GM21717 (cell line): ENCODE results near the gene IGFL2.
"Not testable (repeated sequence)": the region's sequence is repeated elsewhere in the genome, so short reads cannot be mapped to it uniquely, and the experiment has no call there.

Source experiments
- ATAC-seq: cut with Tn5 transposase; IDR thresholded peaks from one replicate; pipeline ENCODE4 v1.9.1; 2021; ENCODE audit warnings: mild to moderate bottlenecking, moderate library complexity; ENCODE audit not compliant: unreplicated experiment

Gene IGFL2

DNA sequence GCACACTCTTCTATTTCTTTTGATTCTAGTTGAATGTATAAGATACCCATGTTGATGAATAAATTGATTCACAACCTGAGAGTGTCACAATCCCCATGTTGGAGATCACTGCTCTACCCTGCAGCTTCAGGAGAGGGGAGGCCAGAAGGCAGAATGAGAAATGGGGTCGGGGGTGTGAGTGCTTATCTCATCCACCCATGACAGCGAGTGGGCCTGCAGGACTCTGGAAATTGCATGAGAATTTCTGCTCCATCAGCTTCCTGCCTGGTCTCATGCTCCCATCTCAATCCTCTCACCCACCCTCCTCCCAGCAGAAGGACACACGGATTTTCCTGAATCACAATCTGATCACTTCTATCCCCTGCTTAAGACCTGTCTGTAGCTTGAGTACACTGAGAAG is 58.6 kb downstream of the IGFL2 start:
- ATAC-seq = no peak

DNA sequence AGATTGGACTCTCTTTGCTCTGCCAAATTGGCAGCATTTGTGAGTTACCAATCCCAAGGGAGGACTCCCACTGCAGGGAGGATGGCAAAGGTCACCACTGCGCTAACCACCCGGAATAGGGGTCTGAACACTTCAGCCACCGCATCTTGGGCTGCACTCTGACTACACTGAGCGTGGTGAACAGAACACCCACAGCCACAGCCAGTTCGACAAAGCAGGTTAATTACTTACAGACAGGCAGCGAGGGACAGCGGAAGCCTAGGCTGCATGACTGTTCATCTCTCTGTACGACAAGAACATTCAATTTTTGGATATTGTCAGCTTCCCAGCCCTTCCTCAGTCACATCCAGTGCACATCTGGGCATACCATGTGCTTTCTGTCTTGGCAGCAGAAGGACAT is 59.8 kb downstream of the IGFL2 start:
- not testable (repeated sequence) for ATAC-seq

- ATAC-seq = no peak
Measured at GRCh38 chr19:46209051-46209450, 61.0 kb downstream of the IGFL2 start.

- ATAC-seq = no peak
Measured at GRCh38 chr19:46209472-46209871, 61.4 kb downstream of the IGFL2 start.

DNA sequence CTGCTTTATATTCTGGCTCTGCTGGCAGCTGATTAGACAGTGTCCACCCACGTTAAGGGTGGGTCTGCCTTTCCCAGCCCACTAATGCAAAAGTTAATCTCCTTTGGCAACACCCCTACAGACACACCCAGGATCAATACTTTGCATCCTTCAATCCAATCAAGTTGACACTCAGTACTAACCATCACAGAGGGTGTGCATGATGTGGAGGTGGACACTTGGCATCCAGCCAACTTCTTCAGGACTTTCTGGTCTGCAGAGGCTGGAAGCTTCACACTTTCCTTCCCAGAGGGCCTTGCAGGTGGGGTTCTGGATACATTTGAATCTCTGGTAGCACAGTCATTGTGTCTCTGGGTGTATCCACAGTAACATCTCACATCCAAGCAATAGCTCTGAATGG is 62.6 kb downstream of the IGFL2 start:
- no peak for ATAC-seq
